ENCODE measurements around the gene ACSM2A.
"Not testable (repeated sequence)": the region's sequence is repeated elsewhere in the genome, so short reads cannot be mapped to it uniquely, and the experiment has no call there.

Gene ACSM2A

GRCh38 chr16:20451364-20451763, at the start of gene ACSM2A:
Gene ACSM2A (plus strand): TSS chr16:20451521. CDS start chr16:20460115, 8,594 bp downstream.
- not testable (repeated sequence) for DNase-seq (ENCODE audit: low read depth in 2 of 2)

DNA sequence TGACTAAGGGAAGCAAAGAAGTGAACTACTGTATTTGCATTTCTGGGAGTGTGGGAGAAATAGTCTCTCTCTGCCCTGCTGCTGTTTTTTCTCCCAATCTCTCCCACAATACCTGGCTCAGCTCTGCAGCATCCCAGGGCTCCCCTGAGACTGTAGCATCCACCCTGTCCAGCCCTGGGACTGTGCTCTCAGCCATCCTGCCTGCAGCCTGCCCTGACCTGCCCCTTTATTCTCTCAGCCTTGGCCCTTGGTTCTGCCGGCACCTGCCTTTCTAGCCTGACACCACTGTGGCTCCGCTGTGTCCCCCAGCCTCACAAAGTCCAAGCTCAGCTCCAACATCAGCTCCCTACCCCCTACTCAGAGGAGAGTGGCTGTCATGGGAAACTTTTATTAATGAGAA, 48.7 kb upstream of the ACSM2A start:
- no peak for DNase-seq (ENCODE audit: low read depth in 2 of 2)

- no peak for DNase-seq (ENCODE audit: low read depth in 2 of 2)
Observed at GRCh38 chr16:20404637-20405036, 46.7 kb upstream of the ACSM2A start, which contains the start of gene PDILT. Gene PDILT (minus strand): TSS chr16:20404737. CDS start chr16:20399300, 5,437 bp downstream.

GRCh38 chr16:20409398-20410120, 41.8 kb upstream of the ACSM2A start, which contains the start of gene ACSM5:
Gene ACSM5 (plus strand): TSS chr16:20409534. CDS start chr16:20411485, 1,951 bp downstream.
- no peak for DNase-seq (ENCODE audit: low read depth in 2 of 2)

- DNase-seq (ENCODE audit: low read depth in 2 of 2) = no peak
Observed at GRCh38 chr16:20410121-20410723, 41.1 kb upstream of the ACSM2A start.

GRCh38 chr16:20411055-20411454, 40.3 kb upstream of the ACSM2A start:
- no peak for DNase-seq (ENCODE audit: low read depth in 2 of 2)

- no peak for DNase-seq (ENCODE audit: low read depth in 2 of 2)
Observed at GRCh38 chr16:20415541-20415940, 35.8 kb upstream of the ACSM2A start.

DNA sequence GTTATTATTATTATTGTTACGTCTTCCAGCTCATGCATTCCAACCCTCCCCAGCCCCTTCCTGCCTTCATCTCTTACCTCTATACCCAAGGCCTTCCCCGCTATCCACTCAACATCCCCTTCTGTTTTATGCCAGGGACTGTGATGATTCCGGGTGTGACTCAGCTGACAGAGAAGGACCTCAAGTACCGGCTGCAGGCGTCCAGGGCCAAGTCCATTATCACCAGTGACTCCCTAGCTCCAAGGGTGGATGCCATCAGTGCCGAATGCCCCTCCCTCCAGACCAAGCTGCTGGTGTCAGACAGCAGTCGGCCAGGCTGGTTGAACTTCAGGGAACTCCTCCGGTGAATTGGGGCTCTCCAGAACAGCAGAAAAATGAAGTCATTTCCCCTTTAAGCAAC, 32.2 kb upstream of the ACSM2A start:
- not testable (repeated sequence) for DNase-seq (ENCODE audit: low read depth in 2 of 2)

GRCh38 chr16:20421748-20422147, 29.6 kb upstream of the ACSM2A start:
- not testable (repeated sequence) for DNase-seq (ENCODE audit: low read depth in 2 of 2)

DNA sequence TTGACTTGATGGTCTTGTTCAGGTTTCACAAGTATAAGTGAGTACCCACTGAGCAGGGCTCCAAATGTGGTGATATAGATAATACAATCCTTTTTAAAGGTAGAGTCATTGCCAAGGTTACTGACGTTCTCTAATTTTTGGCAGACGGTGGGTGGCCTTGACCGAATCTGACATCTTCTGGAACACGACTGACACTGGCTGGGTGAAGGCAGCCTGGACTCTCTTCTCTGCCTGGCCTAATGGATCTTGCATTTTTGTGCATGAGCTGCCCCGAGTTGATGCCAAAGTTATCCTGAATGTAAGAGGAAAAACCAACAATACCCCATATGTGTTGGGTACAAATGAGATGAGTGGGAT, 27.6 kb upstream of the ACSM2A start:
- DNase-seq (ENCODE audit: low read depth in 2 of 2) = not testable (repeated sequence)

DNA sequence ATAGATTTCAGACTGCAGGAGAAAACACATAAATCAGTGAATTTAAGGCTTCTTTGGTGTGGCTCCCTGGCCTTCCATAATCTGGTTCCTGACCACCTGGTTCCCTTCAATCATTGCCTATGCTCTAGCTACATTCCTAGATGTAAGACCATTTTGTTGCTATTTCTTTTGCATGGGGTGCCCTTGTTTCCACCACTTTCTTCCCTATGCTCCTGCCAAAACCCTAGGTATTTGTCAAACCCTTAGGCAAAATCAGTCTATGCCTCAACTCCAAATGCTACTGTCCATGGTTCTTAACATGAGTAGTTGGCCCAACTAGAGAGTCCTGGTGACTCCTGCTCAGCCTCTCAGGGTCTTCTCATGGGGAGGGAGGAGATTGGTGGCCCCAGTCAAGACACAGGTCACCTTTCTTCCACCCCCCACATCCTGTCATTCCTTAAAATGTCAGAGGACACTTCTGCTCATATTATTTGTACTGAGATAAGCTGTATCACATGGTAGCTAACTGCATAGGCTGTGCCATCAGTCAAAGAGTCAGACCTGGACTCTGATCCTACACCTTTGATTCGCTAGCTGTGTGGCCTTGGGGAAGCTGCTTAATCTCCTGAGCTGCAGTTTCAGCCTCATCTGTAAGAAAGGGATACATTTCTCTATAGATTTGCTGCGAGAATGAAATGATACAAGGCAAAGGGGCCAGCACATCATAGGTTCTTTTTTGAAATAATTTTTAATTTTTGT, 27.0 kb upstream of the ACSM2A start:
- no peak for DNase-seq (ENCODE audit: low read depth in 2 of 2)

DNA sequence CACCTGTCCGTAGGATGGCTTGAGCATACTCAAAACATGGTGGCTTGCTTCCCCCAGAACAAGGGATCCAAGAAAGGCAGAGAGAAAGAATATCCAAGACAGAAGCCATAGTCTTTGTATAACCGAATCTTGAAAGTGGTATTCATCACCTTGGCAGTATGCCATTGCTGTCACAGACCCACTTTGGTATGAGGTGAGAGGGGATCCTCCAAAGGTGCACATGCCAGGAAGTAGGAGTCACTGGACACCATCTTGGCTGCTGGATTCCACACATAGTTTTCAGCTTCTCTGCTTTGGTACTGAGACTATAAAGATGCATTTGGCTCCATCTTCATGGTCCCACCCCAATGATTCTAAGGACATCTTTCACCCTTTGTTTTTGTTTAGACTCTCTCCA, 23.9 kb upstream of the ACSM2A start:
- not testable (repeated sequence) for DNase-seq (ENCODE audit: low read depth in 2 of 2)

- DNase-seq (ENCODE audit: low read depth in 2 of 2) = not testable (repeated sequence)
Observed at GRCh38 chr16:20429499-20429898, 21.8 kb upstream of the ACSM2A start.

DNA sequence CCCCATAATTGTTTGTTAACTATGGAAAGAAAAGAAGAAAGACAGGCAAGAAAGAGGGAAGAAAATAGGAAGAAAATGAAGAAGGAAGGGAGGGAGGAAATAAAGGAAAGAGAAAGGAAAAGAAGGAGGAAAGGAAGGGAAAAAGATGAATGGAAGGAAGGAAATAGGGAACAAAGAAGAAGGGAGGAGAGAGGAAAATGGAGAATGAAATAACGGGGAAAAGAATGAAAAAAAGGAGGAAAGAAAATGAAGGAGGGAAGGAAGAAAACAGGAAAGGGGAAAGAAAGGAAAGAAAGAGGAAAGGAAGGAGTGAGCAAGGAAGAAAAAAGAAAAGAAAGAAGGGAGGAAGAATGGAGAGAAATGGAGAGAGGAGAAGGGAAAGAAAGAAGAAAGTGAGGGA, 20.8 kb upstream of the ACSM2A start:
- DNase-seq (ENCODE audit: low read depth in 2 of 2) = not testable (repeated sequence)

- DNase-seq (ENCODE audit: low read depth in 2 of 2) = no peak
Observed at GRCh38 chr16:20430948-20431347, 20.4 kb upstream of the ACSM2A start.

DNA sequence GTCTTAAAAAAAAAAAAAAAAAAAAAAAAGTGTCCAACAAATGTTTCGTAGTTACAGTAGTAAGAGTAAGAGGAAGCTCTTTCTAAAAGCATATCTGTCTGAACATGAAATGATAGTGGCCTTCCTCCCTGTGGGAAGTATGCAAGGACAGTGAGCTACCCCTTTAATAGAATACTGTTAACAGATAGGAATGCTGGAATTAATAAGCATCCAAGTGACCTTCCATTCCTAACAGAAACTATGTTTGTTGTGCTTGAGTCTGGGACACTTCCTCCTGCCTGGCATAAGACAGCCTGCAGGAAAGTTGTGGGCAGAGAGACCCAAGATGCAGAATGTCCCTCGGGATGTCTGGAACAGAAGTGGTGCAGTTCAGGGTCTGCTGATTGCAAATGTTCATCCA, 12.4 kb upstream of the ACSM2A start:
- not testable (repeated sequence) for DNase-seq (ENCODE audit: low read depth in 2 of 2)

DNA sequence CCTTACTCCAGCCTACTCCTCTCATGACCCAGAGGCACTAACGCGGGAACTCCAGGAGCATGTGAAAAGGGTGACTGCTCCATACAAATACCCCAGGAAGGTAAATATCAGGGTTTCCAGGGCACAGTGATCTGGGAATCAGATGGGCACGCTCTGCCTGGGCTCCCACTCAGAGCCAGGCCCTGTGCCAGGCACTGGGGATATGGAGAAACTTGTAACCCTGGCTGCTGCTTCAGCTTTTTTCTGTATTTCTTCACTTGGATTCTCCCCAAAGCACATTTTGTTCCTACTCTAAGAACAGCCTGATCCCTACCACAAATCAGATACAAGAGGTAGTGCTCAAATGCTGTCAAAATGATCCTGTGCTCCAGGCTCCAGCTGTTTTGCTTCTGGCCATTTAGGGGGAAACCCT, 11.5 kb upstream of the ACSM2A start:
- DNase-seq (ENCODE audit: low read depth in 2 of 2) = not testable (repeated sequence)

- not testable (repeated sequence) for DNase-seq (ENCODE audit: low read depth in 2 of 2)
Observed at GRCh38 chr16:20440731-20441130, 10.6 kb upstream of the ACSM2A start.

- DNase-seq (ENCODE audit: low read depth in 2 of 2) = no peak
Observed at GRCh38 chr16:20441191-20441590, 10.1 kb upstream of the ACSM2A start.

DNA sequence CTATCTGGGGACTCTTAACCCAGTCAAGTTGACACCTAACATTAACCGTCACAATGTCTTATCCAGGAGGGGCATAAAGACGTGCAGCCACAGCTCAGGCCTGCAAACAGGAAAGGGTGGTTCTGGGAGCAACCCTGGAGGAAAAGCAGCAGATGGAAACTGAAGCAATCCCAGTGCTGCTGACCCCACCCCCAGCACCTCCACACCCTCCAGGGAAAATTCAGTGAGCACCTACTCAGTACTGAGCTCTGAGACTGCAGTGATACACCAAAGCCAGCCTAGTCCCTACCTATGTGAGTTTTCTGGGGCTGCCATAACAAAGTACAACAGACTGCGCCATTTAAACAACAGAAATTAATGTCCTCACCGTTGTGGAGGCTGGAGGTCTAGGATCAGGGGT, 9.5 kb upstream of the ACSM2A start:
- not testable (repeated sequence) for DNase-seq (ENCODE audit: low read depth in 2 of 2)

- DNase-seq (ENCODE audit: low read depth in 2 of 2) = not testable (repeated sequence)
Observed at GRCh38 chr16:20446652-20447393, 4.5 kb upstream of the ACSM2A start.

GRCh38 chr16:20453633-20454032, 2.3 kb downstream of the ACSM2A start:
- DNase-seq (ENCODE audit: low read depth in 2 of 2) = not testable (repeated sequence)
